Gastrocnemius medialis (tissue), 4 donors: ENCODE data around the gene REXO1.

ENCODE experiments used
- CTCF ChIP-seq, 5 experiments: fragments of 450-650 bp in 3 of 5; fragments of 200-600 bp in 2 of 5; sonication (generic) in 2 of 5; IDR thresholded peaks in 4 of 5; conservative IDR thresholded peaks in 1 of 5; 1 replicate in 4 of 5; 2 replicates in 1 of 5; pipeline ENCODE4 v1.5.1; 2016 to 2019; ENCODE audit warnings: antibody characterized with exemption in 5 of 5, mild to moderate bottlenecking in 3 of 5, moderate library complexity in 3 of 5
- POLR2A ChIP-seq, 2 donors: fragments of 450-650 bp; IDR thresholded peaks; one replicate each; pipeline ENCODE4 v1.6.1; 2017; ENCODE audit warnings: antibody characterized with exemption in 2 of 2, mild to moderate bottlenecking in 2 of 2, moderate library complexity in 2 of 2

- no peak for TF ChIP-seq CTCF (IDR thresholded peaks at IDR 0.05 in 4 of 5, conservative IDR thresholded peaks at IDR 0.05 in 1 of 5)
- no peak for TF ChIP-seq POLR2A (IDR thresholded peaks at IDR 0.05)
These were observed 24.6 kb downstream of the REXO1 start for GRCh38 chr19:1823539-1824251.
